Activated CD4-positive, alpha-beta T cell treated with anti-CD3 and anti-CD28 coated beads, Interleukin-2, amount 50 U/mL, for 24 hours (primary cell): ENCODE data around the gene CDH23.
A peak's percentile ranks its signal among the peaks of the same experiment; 100 is the strongest.
"Not testable (repeated sequence)": the region's sequence is repeated elsewhere in the genome, so short reads cannot be mapped to it uniquely, and the experiment has no call there.

Experiments used
- DNase-seq, 2 donors: peaks; one replicate each; pipeline ENCODE4 v3.0.0-alpha.2; 2020; ENCODE audit warnings: low read depth in 1 of 2, low spot score in 1 of 2

CDH23 gene

DNA sequence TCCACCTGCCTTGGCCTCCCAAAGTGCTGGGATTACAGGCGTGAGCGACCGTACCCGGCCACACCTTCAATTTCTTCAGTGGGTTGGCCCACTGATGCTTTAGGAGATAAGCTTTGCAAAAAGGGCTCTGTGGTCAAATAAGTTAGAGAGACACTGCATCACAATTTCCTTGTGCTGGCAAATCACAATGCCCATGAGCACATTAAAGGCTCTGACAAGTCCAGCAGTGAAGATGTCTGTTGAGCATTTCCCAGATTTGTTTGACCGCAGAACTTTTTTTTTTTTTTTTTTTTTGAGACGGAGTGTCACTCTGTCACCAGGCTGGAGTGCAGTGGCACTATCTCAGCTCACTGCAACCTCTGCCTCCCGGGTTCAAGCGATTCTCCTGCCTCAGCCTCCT lies 203.5 kb downstream of the CDH23 start:
- DNase-seq: not testable (repeated sequence)

DNA sequence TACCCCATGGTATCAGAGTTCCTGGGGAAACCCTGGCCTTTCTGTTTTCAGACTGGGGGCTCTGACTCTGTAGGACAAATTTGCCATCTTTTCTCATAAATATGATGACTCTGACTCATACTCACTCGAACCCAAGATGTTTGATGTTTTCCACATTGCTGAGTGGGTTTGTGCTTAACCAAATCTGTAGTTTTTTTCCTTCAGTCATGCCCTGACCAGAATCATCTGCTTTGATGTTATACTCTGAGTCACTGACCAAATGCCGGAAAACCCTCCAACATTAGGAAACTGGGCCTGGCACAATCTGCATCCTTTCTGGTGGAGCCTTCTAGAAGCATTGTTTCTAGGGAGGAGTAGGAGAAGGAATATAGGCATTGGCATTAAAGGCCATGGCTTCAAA lies 204.1 kb downstream of the CDH23 start:
- no peak for DNase-seq

DNA sequence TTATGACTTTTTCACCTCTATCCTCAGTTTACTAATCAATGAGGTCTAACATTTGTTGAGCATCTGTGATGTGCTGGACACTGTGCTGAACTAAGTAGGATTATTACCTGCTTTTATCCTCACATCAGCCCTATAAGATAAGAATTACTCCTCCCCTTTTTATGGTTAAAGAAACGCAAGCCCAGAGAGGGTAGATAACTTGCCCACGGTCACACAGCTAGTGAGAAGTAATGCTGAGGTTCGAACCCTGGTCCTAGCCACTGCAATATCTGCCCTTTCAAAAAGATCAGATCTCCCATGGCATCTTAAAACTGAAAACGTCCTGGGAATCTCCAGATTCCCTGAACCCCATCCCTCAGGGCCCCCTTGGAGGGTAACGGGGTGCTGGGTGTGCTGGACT lies 204.6 kb downstream of the CDH23 start:
- no peak for DNase-seq

DNA sequence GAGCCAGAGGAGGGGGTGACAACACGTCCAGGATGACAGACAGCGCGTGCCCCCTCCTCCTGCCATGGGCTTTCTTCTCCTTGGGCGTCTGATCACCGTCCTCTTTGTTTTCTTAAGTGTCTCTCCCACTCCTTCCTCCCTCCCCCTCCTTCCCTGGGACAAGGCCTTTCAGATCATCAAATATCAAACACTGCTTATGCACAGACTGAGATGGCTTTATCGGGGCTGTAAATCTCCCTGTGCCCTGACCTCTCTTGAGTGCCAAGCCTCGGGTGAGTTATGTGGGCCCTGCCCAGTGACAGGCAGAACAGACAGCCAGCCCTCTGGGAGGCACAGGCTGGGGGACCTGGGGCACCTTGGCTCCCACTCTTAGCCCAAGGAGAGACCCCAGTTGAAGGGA lies 206.4 kb downstream of the CDH23 start:
- DNase-seq: no peak

DNA sequence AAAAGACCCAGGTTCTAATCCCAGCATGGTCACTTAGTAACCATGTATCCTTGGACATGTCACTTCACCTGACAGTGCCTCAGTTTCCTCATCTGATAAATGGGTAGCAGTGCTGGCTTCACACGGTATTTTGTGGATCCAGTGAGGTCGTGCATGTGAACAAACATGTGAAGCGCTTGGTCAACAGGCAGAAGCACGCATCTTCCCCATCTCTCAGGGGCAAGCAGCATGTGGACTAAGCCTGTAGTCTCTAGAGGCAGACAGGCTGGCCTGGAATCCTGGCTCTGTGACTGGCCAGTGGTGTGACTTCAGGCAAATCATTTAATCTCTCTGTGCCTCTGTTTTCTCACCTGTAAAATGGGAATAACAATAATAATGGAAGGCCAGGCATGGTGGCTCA lies 207.0 kb downstream of the CDH23 start:
- no peak for DNase-seq

DNA sequence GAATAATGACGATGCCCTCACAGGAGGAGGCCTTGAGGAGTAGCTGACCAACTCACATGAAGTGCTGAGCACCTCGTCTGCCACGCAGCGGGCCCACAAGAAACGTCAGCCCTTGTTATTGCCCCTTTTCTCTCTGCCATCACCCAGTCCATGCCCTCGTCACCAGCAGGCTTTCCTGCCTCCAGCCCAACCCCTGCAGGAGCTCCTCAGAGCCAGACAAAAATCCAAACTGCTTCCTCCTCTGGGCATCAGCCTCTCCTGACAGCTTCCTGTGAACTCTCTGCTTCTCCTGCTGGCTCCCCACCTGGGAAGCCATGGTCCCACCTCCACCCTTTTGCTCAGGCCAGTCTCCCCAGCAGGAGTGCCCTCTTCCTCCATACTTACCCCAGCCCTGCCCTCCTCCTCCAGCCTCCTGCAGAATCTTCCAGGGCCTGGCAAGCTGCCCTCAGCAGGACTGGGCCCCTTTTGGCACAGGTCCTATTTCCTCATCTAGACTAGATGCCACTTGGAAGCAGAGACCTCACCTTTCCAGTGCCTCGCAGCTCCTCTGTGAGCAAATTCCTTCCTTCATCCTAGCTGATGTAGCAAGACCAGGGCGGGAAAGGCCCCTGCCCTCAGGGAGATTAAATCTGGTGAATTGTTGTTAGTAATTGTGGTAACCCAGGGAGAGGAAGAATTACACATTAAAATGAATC lies 207.8 kb downstream of the CDH23 start:
- DNase-seq: no peak

DNA sequence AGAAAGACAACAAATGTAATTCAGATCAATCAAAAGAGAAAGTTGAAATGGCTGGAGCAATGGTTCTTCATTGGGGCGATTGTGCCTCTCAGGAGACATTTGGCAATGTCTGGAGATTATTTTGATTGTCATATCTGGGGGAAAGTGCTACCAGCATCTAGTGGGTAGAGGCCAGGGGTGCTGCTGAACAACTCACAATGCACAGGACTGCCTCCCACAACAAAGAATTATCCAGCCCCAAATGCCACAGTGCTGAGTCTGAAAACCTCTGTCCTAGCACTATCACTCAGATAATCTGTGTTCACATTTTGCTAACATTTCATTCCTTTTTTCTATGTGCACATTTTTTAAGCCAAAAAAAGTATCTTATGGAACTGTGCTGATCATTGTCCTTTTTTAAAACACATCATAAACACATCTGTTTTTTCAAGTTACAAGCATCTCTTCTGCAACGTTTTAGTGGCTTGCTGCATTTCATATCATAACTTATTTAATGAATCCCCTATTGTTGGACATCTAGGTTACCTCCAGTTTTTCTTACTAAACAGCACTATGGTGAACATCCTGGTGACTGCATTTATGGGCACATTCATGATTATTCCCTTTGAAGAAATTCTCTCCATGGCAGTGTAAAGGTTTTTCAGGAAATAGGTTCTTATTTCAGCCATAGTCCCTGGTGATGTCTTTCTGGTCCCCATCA lies 208.7 kb downstream of the CDH23 start:
- DNase-seq: no peak

DNA sequence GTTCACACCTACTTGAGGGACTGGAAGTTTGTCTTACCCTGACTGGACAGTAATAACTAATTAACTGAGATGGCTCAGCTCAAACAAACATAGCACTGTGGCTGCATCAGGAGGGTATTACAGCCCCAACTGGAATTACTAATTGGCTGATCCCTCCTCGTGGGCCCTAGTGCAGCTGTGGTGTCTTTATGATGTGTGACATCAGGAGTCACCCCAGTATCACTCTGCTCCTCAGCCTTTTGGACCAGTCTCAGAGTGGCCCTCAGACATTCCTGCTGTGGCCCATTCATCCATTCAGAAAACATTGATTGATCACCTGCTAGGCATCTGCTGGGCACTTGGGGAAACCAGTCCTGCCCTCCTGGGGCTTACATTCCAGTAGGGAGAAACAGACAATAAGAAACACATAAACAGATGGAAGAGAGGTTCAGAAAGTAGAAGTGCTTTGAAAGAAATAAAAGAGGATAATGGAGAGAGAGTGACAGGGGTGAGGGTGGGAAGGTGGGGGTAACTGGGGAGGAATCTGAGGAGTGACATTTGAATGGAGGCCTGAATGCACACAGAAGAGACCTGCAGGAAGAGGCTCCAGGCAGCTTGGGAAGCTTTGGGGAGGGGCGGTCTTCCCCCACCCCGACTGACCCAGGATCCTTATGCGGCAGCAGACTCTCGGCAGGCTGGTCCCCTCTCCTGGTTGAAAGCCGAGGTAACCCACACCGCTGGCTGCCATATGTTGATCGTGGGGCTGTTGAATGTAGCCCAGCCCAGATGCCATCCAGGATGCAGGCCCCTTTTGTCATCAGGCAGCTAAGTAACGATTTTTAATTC lies 209.7 kb downstream of the CDH23 start:
- DNase-seq: no peak

DNA sequence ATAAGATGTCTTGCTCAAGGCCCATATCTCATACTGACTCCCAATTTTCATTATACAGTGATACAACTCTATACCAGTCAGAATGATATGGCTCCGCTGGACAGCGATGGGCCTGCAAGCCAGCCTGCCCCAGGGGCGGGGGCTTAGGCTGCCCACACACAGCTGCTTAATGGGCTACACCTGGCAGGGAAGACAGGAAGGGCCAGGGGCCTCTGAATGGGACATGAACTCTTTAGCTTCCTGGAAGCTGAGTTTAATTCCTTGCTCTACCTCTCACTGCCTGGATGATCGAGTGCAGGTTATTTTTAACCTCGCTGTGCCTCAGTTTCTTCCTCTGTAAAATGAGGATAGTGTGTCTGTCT lies 210.3 kb downstream of the CDH23 start:
- DNase-seq: no peak

DNA sequence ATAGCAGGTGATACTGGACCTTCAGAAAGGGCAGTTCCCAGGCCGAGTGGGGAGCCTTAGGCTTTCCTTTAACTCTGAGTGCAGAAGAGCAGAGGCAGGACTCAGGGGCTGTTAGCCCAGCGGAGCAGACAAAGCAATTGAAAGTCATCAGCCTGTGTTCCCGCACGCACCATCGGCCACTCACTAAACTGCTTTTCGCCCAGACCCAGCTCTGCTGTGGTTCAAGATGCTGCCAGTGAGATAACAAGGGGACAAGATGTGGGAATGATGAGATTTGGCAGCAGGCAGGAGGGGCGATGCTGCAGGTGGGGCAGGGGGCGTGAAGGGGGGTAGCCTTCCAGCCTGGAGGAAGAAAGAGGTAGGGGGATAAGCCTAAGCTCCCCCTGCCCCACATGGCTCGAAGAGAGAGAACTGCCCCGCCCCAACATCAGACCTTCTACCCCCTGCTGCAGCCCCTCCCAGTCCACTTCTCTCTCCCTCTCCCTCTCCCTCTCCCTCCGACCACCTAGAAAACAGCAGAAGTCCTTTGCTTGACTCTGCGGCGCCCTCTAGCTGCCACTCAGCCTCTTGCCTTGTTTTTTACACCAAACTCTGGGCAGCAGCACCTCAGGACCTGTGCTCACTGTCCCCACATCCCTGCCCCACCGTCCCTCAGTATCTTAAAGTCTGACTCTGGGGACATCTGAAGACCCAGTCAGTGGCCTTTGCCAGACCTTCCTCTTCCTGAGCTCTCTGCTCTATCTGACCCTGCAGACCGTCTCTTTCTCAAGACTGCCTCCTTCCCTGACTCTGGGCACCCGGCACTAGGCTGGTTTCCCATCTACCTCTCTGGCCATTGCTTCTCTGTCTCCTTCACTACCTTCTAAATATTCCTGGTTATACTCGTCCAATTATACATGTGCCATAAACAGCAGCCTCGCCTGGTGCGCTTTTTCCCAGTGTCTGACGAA lies 212.4 kb downstream of the CDH23 start:
- peak; percentile 28 to 32 for DNase-seq

DNA sequence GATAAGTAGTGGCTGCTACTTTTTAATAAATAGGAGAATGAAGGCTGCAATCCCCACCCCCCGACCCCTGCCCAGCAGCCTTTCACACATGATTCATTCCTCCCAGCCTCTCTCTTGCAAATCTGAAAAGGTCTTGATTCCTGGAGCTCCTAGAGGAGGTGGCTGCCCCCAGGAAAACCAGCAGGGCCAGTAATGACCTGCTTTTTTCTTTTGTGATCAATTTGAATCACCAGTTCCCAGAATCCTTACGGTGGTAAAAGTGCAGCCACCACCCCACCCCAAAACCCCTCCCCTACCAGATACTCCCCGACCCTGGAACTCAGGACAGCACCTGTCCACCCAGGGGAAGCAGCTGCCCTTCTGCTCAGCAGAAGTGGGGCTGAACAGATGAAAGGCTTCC lies 213.9 kb downstream of the CDH23 start:
- no peak for DNase-seq

DNA sequence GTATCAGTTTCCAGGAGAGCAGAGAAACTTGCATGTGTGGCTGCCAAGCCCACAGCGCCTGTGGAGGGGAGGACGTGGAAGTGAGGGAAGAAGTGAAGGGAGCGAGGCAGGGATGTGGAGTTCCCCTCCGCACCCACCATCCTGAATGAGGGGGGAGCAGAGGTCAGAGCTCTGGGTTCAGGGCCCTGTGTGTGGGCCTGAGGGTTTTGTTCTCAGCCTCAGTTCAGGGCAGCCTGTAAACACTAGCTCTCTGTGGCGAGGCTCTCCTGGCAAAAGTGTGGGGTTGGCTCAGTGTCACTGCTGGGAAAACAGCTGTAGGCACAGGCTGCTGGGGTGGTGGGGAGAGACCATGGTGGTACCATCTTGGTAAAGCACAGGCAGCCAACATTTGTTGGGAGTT lies 214.4 kb downstream of the CDH23 start:
- no peak for DNase-seq

DNA sequence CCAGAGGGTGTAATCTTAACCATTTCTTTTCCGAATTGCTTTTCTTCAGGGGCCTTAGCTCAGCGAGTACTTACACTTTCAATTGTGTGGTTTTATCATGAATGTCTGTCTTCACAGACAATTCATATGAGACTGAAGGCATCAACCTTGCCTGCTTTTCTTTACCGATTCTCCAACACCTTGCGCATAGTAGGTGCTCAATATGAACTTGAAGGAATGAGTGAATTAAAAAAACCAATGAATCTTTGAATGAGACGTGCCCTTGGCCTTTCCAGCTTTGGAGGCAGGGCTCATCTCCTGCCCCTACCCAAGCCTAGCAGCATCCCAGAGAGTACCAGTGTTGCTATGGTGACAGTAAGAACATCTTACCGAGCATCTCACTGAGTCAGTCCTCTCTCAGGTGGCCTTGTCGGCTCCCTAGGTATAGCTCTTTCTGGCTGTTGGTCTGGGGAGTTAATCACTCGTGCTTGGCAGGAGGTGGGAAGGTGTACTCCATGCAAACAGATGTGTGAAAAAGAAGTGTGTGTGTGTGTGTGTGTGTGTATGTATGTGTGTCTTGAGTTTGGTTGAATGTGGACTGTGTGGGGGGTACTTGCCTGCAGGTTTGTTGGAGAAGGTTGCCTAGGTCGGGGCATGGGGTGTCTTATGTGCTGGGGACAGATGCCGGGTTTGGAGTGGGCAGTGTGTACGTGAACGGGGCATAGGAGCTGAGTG lies 215.1 kb downstream of the CDH23 start:
- DNase-seq: no peak

DNA sequence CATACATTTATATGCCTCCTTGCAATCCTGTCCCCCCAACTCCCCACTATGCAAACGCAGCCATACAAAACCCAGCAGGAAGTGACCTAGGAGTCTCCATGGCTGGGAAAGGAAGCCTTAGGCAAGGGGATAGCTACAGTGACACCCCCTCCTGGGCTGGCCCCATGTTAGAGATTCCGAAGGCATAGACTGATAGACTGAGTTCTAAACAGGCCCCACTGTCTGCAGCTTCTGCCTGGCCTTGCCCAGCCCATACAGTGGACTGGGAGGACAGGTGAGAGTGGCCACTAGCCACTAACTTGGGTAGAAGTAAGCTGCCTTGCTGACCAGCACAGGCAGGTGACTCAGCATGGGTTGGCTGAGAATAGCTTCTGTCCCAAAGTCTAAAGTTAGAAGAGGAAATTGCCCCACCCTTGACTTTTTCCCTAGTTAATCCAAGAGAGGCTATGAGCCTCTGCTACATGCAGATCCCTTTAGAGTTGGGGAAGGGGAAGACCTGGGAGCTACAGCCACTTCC lies 216.6 kb downstream of the CDH23 start:
- no peak for DNase-seq

DNA sequence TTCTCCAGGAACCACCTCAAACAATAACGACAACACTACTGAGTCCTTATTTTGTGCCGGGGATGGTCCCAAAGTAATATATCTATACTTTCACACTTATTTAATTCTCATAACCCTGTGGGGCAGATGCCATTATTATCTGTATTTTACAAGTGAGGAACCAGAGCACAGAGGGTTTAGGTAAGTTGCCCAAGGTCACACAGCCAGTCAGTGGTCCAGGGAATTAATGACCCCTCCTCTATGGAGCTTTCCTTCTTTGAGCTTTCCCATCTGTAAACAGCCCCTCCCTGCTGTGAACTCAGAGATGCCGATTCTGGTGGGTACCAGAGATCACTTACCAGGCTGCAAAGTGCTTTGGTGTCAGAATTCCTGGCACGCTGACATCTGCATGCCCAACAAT lies 217.2 kb downstream of the CDH23 start:
- no peak for DNase-seq

DNA sequence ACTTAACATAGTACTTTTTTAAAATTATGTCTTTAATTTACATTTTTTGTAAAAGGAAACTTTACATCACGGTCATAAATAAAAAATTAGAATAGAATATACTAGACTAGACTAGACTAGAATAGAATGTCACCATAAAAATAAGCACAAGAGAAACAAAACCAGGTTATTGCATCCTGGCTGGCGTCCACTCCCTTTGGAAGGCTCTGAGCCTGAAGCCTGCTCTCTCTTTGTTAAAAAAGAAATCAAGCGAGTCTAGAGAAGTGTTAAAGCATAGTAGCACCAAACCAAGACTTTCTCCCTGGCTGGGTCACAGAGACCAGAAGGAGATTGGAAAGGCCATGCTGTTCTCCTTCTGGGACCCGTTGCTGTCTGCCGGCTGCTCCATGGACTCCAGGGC lies 218.2 kb downstream of the CDH23 start:
- DNase-seq: no peak

DNA sequence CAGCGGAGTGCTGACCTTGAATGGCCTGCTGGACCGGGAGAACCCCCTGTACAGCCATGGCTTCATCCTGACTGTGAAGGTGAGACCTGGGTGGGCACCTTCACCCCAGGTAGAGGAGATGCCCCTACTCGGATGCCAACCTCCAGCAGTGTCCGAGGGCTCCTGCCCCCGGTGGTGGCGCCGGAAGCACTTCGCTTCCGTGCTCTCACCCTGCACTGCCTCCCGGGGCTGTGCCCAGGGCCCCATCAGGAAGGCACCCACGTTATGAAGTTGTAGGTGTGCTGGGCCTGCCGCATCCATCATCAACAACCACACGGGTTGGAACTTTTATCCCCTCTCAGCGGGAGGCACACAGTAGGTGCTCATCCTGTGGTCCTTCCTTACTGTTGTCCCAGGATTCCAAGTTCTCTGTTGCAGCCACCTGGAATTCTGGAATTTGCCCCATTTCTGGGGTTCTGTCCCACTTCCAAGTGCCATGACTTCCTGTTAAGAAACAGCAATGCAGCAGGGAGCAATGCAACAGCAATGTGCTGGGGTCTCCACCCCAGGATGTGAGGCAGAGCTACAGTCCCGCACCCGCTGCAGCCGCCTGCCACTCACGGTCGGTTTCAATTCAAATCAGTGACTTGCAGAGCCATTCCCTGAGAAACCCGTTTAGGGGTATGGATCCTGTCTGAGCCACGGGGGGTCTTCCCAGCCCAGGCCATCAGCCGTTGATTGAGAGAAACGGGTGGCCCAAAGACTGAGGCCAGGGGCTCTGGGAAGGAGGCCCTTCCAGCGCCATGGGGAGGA lies 219.0 kb downstream of the CDH23 start:
- DNase-seq: no peak

DNA sequence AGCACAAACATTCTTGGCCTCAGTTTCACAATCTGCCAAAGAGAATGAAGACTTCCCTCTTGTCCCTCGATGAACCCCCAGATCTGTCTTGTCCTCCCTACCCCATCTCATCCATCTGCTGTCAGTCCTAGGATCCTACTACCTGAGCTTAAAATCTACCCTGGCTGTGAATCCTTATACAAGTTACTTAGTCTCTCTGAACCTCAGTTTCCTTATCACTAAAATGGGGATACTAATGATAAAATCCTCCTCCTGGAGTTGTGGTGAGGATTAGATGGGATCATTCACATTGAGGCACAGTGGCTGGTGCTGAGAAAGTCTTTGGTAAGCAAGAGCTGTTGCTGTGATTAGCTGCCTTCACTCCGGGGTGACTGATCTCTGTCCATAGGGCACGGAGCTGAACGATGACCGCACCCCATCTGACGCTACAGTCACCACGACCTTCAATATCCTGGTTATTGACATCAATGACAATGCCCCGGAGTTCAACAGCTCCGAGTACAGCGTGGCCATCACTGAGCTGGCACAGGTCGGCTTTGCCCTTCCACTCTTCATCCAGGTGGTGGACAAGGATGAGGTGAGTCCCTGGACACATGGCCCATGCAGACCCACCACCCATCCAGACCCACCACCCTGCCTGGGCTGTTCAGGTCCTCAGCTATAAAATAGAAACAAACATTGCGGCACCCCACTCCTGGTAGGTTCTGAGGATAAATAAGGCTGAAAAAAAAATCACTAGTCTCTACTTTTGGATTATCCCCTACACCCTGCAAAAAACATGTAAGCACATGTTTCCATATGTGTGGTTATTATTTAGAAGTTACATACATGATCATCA lies 220.3 kb downstream of the CDH23 start:
- no peak for DNase-seq

DNA sequence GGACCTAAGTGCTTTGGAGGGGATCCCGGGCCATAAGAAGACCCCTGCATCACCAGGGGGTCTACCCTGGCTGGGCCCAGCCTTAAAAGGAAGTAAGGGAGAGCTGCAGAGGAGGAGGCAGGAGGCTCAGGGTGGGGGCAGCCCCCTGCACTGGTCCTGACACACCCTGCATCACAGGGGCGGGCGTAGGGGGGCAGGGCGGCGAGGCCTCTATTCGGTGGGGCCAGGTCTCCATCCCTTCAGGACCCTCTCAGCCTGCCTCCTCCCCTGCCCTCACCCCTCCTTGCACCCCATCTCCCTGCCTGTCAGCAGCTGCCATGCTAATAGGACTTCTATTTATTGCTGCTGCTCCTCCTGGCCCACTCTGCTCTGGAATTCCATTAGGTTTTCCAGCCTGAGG lies 221.5 kb downstream of the CDH23 start:
- DNase-seq: no peak
